HPDE6-E6E7 (cell line): ENCODE results near the gene LRMDA.

Experiments
- DNase-seq: peaks from one replicate; pipeline ENCODE4 v3.0.0; 2011; ENCODE audit warnings: missing footprints; ENCODE audit errors: extremely low spot score

Gene LRMDA

GRCh38 chr10:75401569-75402485, 29.6 kb upstream of the LRMDA start, which contains the start of gene ZNF503:
Gene ZNF503 (minus strand): TSS chr10:75401764. CDS start chr10:75401419, 345 bp downstream.
- peak; percentile 87 for DNase-seq

- DNase-seq = no peak
Measured at GRCh38 chr10:75402486-75403143, 28.8 kb upstream of the LRMDA start.

GRCh38 chr10:75403144-75403938, 28.1 kb upstream of the LRMDA start:
- no peak for DNase-seq

- no peak for DNase-seq
Measured at GRCh38 chr10:75403939-75404814, 27.2 kb upstream of the LRMDA start.

GRCh38 chr10:75404815-75405597, 26.4 kb upstream of the LRMDA start:
- DNase-seq = no peak

- DNase-seq = no peak
Measured at GRCh38 chr10:75405598-75406461, 25.6 kb upstream of the LRMDA start.

- no peak for DNase-seq
Measured at GRCh38 chr10:75406462-75407223, 24.8 kb upstream of the LRMDA start.

GRCh38 chr10:75407224-75407712, 24.2 kb upstream of the LRMDA start:
- DNase-seq = no peak

GRCh38 chr10:75407713-75408508, 23.5 kb upstream of the LRMDA start:
- no peak for DNase-seq

- DNase-seq = no peak
Measured at GRCh38 chr10:75408509-75408875, 22.9 kb upstream of the LRMDA start.

- no peak for DNase-seq
Measured at GRCh38 chr10:75408911-75409885, 22.2 kb upstream of the LRMDA start.

- no peak for DNase-seq
Measured at GRCh38 chr10:75410132-75411005, 21.1 kb upstream of the LRMDA start.

GRCh38 chr10:75414527-75414926, 16.9 kb upstream of the LRMDA start:
- no peak for DNase-seq

- DNase-seq = no peak
Measured at GRCh38 chr10:75417522-75417927, 13.9 kb upstream of the LRMDA start.

GRCh38 chr10:75418293-75418692, 13.1 kb upstream of the LRMDA start:
- DNase-seq = no peak
